ENCODE data around the gene CPT1A.

GRCh38 chr11:68842427-68843051 is 823 bp upstream of the CPT1A start:
- TF ChIP-seq CTCF (IDR thresholded peaks at IDR 0.05) (no peak), POLR2A (IDR thresholded peaks at IDR 0.05) (no peak)

All from Peyer's patch (tissue), 4 donors.